T-helper 1 cell treated with Interleukin-12 subunit alpha and Interleukin-12 subunit beta and Interleukin-4 antibody, amounts not matched to agents 30 ng/mL and 1 ng/mL, for 36 hours (primary cell): Measurements from ENCODE around the gene RAI1. TPM values are rescaled to one million over a fixed set of nuclear protein-coding genes. Genes with fewer than 3 reads are reported as not detected.

Experiments used
- intact Hi-C: fragments of 100-400 bp; cut with micrococcal nuclease; formaldehyde crosslinking; loops from one replicate; pipeline ENCODE4 v1.15.1; 2024
- total RNA-seq: library from RNA; stranded (reverse); gene quantifications from 2 replicates; pipeline ENCODE4 v1.2.3, GENCODE V29; 2022

Gene RAI1
- total RNA-seq, 1 donor from 2014 or later = 24.4 TPM

GRCh38 chr17:17696882-17697633 is 15.8 kb downstream of the RAI1 start:
- intact Hi-C loops = no loop called here

GRCh38 chr17:17698371-17698770 is 17.1 kb downstream of the RAI1 start:
- intact Hi-C loops = no loop called here

- intact Hi-C loops = no loop called here
Observed at GRCh38 chr17:17698869-17699351, 17.7 kb downstream of the RAI1 start.

GRCh38 chr17:17699491-17699890 is 18.2 kb downstream of the RAI1 start:
- intact Hi-C loops = no loop called here

- intact Hi-C loops = no loop called here
Observed at GRCh38 chr17:17700251-17700969, 19.2 kb downstream of the RAI1 start.

- intact Hi-C loops = no loop called here
Observed at GRCh38 chr17:17701112-17701511, 19.9 kb downstream of the RAI1 start.

- intact Hi-C loops = no loop called here
Observed at GRCh38 chr17:17701658-17702057, 20.4 kb downstream of the RAI1 start.

GRCh38 chr17:17702449-17703139 is 21.3 kb downstream of the RAI1 start:
- intact Hi-C loops = no loop called here

- intact Hi-C loops = no loop called here
Observed at GRCh38 chr17:17703140-17703919, 22.1 kb downstream of the RAI1 start.

GRCh38 chr17:17704931-17705330 is 23.7 kb downstream of the RAI1 start:
- intact Hi-C loops = no loop called here

- intact Hi-C loops = no loop called here
Observed at GRCh38 chr17:17706140-17707060, 25.1 kb downstream of the RAI1 start.

GRCh38 chr17:17708295-17708694 is 27.0 kb downstream of the RAI1 start:
- intact Hi-C loops = no loop called here

GRCh38 chr17:17708816-17709215 is 27.6 kb downstream of the RAI1 start:
- intact Hi-C loops = no loop called here

GRCh38 chr17:17709815-17710321 is 28.6 kb downstream of the RAI1 start:
- intact Hi-C loops = no loop called here

- intact Hi-C loops = no loop called here
Observed at GRCh38 chr17:17710355-17710727, 29.1 kb downstream of the RAI1 start.

GRCh38 chr17:17710728-17711541 is 29.7 kb downstream of the RAI1 start:
- intact Hi-C loops = no loop called here

GRCh38 chr17:17711641-17712162 is 30.4 kb downstream of the RAI1 start:
- intact Hi-C loops = no loop called here

- intact Hi-C loops = no loop called here
Observed at GRCh38 chr17:17712268-17712924, 31.1 kb downstream of the RAI1 start.
